Choroid plexus epithelial cell (primary cell): ENCODE data around the gene HAPSTR1.

Source experiments
- DNase-seq: peaks from one replicate; pipeline ENCODE4 v3.0.0-alpha.2; 2010; ENCODE audit warnings: low read depth
- H3K4me3 ChIP-seq: 2 replicates; pipeline ENCODE4 v1.5.1; 2011; ENCODE audit warnings: low read depth, mild to moderate bottlenecking, control low read depth, low read length, moderate library complexity
- CTCF ChIP-seq: conservative IDR thresholded peaks from 2 replicates; pipeline ENCODE4 v1.5.1; 2011; ENCODE audit warnings: low read depth, mild to moderate bottlenecking, control low read depth, inconsistent platforms, low read length, moderate library complexity

HAPSTR1 gene

GRCh38 chr16:9122969-9123368 lies 31.5 kb downstream of the HAPSTR1 start:
- H3K4me3 ChIP-seq = no peak overlapping the region
- no peak for TF ChIP-seq CTCF
- no peak for DNase-seq

DNA sequence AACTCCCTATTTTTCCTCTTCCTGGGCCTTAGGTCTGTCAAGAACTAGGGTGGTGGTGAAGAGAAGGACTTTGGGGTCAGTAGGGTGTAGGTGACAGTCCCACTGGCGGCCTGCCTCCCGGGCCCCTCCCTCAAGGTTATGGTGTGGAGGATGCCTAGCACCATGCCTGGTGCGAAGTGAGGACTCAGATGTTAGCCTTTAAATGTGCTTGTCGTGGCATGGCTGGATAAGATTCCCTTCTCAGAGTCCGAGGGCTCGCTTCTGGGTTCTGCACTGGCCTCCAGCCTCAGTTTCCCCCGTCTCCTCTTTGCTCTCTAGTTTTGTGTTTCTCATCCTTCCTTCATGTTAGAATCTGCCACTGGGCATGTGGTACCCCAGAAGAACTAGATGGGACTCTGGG lies 32.0 kb downstream of the HAPSTR1 start:
- no peak overlapping the region for H3K4me3 ChIP-seq
- no peak for DNase-seq
- TF ChIP-seq CTCF = no peak

GRCh38 chr16:9123871-9124270 lies 32.4 kb downstream of the HAPSTR1 start:
- no peak for TF ChIP-seq CTCF
- no peak for DNase-seq
- H3K4me3 ChIP-seq = no peak overlapping the region

- TF ChIP-seq CTCF = no peak
- no peak for DNase-seq
- no peak overlapping the region for H3K4me3 ChIP-seq
These were observed 33.0 kb downstream of the HAPSTR1 start for GRCh38 chr16:9124444-9124843.

GRCh38 chr16:9124908-9125584 lies 33.6 kb downstream of the HAPSTR1 start:
- DNase-seq = no peak
- H3K4me3 ChIP-seq = no peak overlapping the region
- TF ChIP-seq CTCF = no peak

- DNase-seq = no peak
- no peak for TF ChIP-seq CTCF
- no peak overlapping the region for H3K4me3 ChIP-seq
These were observed 34.4 kb downstream of the HAPSTR1 start for GRCh38 chr16:9125658-9126505.
